Measurements from ENCODE around the gene SLC16A1. TPM values are rescaled to one million over a fixed set of nuclear protein-coding genes. Genes with fewer than 3 reads are reported as not detected.

Gene SLC16A1
- total RNA-seq, 2 donors from 2014 or later = 65.5 to 98.3 TPM

GRCh38 chr1:112869895-112870294 is 86.1 kb downstream of the SLC16A1 start:
- H3K36me3 Mint-ChIP-seq (ENCODE audit: low read depth) = no peaks in the 10 kb centered on the region
- no peaks in the 10 kb centered on the region for H3K27me3 Mint-ChIP-seq
- H3K4me3 Mint-ChIP-seq = no peak overlapping the region
- no peak for ATAC-seq (replicated peaks)
- no peak overlapping the region for H3K27ac Mint-ChIP-seq
- no peaks in the 10 kb centered on the region for H3K4me1 Mint-ChIP-seq
- no peaks in the 10 kb centered on the region for H3K9me3 Mint-ChIP-seq

- no peaks in the 10 kb centered on the region for H3K9me3 Mint-ChIP-seq
- no peak overlapping the region for H3K4me3 Mint-ChIP-seq
- H3K27ac Mint-ChIP-seq = no peak overlapping the region
- no peaks in the 10 kb centered on the region for H3K4me1 Mint-ChIP-seq
- ATAC-seq (replicated peaks) = no peak
- H3K27me3 Mint-ChIP-seq = no peaks in the 10 kb centered on the region
- H3K36me3 Mint-ChIP-seq (ENCODE audit: low read depth) = no peaks in the 10 kb centered on the region
These were observed 87.8 kb downstream of the SLC16A1 start for GRCh38 chr1:112868191-112868590.

GRCh38 chr1:112866981-112867380 is 89.0 kb downstream of the SLC16A1 start:
- H3K9me3 Mint-ChIP-seq = no peaks in the 10 kb centered on the region
- H3K36me3 Mint-ChIP-seq (ENCODE audit: low read depth) = no peaks in the 10 kb centered on the region
- H3K4me1 Mint-ChIP-seq = no peaks in the 10 kb centered on the region
- ATAC-seq (replicated peaks) = no peak
- no peak overlapping the region for H3K4me3 Mint-ChIP-seq
- no peak overlapping the region for H3K27ac Mint-ChIP-seq
- H3K27me3 Mint-ChIP-seq = no peaks in the 10 kb centered on the region

- ATAC-seq (replicated peaks) = no peak
- no peaks in the 10 kb centered on the region for H3K36me3 Mint-ChIP-seq (ENCODE audit: low read depth)
- H3K9me3 Mint-ChIP-seq = no peaks in the 10 kb centered on the region
- no peak overlapping the region for H3K27ac Mint-ChIP-seq
- H3K4me1 Mint-ChIP-seq = no peaks in the 10 kb centered on the region
- H3K4me3 Mint-ChIP-seq = no peak overlapping the region
- H3K27me3 Mint-ChIP-seq = no peaks in the 10 kb centered on the region
These were observed 89.8 kb downstream of the SLC16A1 start for GRCh38 chr1:112866151-112866550.

GRCh38 chr1:112862753-112863426 is 93.1 kb downstream of the SLC16A1 start:
- no peaks in the 10 kb centered on the region for H3K9me3 Mint-ChIP-seq
- no peaks in the 10 kb centered on the region for H3K27me3 Mint-ChIP-seq
- H3K36me3 Mint-ChIP-seq (ENCODE audit: low read depth) = no peaks in the 10 kb centered on the region
- H3K4me3 Mint-ChIP-seq = no peak overlapping the region
- no peak overlapping the region for H3K27ac Mint-ChIP-seq
- H3K4me1 Mint-ChIP-seq = no peaks in the 10 kb centered on the region
- ATAC-seq (replicated peaks) = no peak

Other genes with a start within 250 kb of the SLC16A1 start
- gene RHOC, start 249.1 kb downstream of the SLC16A1 start, total RNA-seq = 10 to 100 TPM; 39.5 to 59.4 TPM
- under 1 TPM; 0.30 to 0.69 TPM for gene PPM1J, start 240.9 kb downstream of the SLC16A1 start, total RNA-seq
- gene LRIG2, start 117.0 kb upstream of the SLC16A1 start, total RNA-seq = 10 to 100 TPM in 1 of 2 donors, 1 to 10 TPM in 1; 9.9 to 12.9 TPM

Data from activated T-helper 17 cell treated with anti-CD3 and anti-CD28 coated beads, Interleukin-2, amount 50 U/mL, for 72 hours (primary cell).